Kidney epithelial cell (primary cell): ENCODE data around the gene CCDC88C. TPM values are rescaled to one million over a fixed set of nuclear protein-coding genes. Genes with fewer than 3 reads are reported as not detected.
A peak's percentile ranks its signal among the peaks of the same experiment; 100 is the strongest.

Experiments
- DNase-seq: peaks from one replicate; pipeline ENCODE4 v3.0.0-alpha.2; 2010; ENCODE audit warnings: low read depth
- H3K27me3 ChIP-seq: 2 replicates; pipeline ENCODE4 v1.6.0; 2011; ENCODE audit warnings: low read length; ENCODE audit not compliant: control insufficient read depth, insufficient read depth
- H3K36me3 ChIP-seq: 2 replicates; pipeline ENCODE4 v1.5.1; 2011; ENCODE audit warnings: low read length; ENCODE audit not compliant: control insufficient read depth, insufficient read depth
- H3K4me3 ChIP-seq: 2 replicates; pipeline ENCODE4 v1.5.1; 2011; ENCODE audit warnings: low read depth, mild to moderate bottlenecking, control low read depth, low read length
- CTCF ChIP-seq: IDR thresholded peaks from 2 replicates; pipeline ENCODE4 v1.5.1; 2011; ENCODE audit warnings: mild to moderate bottlenecking, moderate library complexity, low read length, control low read depth, inconsistent platforms; ENCODE audit not compliant: insufficient read depth, poor library complexity, severe bottlenecking
- total RNA-seq: library from RNA; depleted of rRNA; stranded (reverse); fragments of >200 nt; gene quantifications from 2 replicates; pipeline ENCODE4 v1.2.3, GENCODE V29; 2015

The CCDC88C gene
- total RNA-seq, 1 donor from 2014 or later: 22.4 TPM

DNA sequence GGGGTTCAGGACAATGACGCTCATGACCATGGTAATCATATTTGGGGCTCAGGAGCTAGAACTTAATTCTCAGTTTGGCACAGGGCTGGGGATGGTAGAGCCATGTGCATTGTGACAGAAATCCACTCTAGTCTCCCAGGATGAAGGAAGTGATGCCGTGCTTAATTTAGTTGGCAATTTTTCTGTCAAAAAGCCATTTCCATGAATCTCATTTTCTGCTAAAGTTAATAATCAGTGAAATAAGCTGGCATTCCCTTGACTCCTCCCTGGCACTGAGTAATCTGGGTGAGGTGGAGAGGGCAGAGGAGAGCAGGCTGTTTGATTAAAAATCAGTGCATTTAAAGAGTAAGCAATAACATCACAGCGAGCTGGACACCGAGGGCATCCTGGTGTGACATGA lies 128.2 kb downstream of the CCDC88C start:
- H3K27me3 ChIP-seq: no peaks in the 10 kb centered on the region
- DNase-seq: no peak
- no peaks in the 10 kb centered on the region for H3K36me3 ChIP-seq
- no peak for TF ChIP-seq CTCF
- H3K4me3 ChIP-seq: no peak overlapping the region

DNA sequence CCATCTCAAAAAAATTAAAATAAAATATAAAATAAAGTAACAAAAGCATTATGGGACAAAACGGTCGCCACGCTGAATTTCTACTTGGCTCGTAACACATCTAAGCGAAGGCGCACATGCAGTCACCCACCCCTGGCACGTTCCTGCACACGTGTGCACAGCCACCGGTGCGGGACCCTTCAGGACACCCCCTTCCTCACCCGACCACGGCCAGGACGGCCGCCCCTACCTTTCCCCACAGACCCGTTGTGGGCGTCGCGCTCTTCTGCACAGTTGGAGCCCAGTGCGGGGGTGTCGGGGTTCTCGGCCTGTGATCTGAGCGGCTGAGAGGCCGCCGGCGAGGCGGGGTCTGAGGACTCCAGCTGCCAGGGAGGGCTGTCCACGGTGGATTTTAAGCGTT lies 128.7 kb downstream of the CCDC88C start:
- Histone ChIP-seq H3K4me3 (no peak overlapping the region), H3K27me3 (no peaks in the 10 kb centered on the region), H3K36me3 (no peaks in the 10 kb centered on the region)
- TF ChIP-seq CTCF: no peak
- no peak for DNase-seq

- Histone ChIP-seq H3K4me3 (no peak overlapping the region), H3K36me3 (no peaks in the 10 kb centered on the region), H3K27me3 (no peaks in the 10 kb centered on the region)
- no peak for DNase-seq
- TF ChIP-seq CTCF: peak; percentile 87
These were observed 131.1 kb downstream of the CCDC88C start for GRCh38 chr14:91286530-91286937.

DNA sequence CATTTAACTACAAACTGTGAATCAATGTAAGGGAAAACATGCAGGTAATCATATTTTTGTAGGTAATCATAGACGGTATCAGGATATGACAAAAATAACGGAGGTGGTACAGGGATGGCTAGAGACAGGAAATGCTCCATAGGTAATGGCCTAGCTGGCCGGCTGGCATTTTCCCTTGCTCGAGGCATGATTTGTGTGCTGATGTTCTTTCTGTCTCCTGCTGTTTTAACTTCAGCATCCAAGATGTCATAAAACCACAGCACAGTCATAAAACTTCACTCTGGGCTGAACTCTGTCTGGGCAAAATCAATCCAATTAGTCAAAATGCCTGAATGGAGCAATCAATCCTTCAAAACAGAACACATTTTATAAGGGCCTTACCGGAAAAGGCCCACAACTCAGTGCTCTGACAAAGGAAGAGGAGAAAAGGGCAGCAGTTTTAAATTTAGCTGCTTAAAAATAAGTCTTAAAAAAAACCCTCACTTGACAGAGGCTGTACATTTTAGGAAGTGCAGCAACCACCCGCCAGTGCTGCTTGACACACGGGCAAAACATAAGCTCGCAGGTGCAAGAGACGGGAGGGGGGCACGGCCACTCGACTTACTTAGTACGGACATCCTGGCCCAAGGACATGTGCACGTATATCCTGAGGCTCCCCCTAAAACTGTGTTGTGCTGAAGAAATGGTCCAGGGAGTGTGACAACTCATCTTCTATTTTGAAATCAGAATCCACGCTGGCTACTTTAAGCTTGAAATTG lies 132.7 kb downstream of the CCDC88C start:
- no peak for DNase-seq
- no peak for TF ChIP-seq CTCF
- no peaks in the 10 kb centered on the region for H3K36me3 ChIP-seq
- no peak overlapping the region for H3K4me3 ChIP-seq
- H3K27me3 ChIP-seq: no peaks in the 10 kb centered on the region

- H3K4me3 ChIP-seq: no peak overlapping the region
- DNase-seq: peak; percentile 28
- H3K27me3 ChIP-seq: no peaks in the 10 kb centered on the region
- TF ChIP-seq CTCF: no peak
- no peaks in the 10 kb centered on the region for H3K36me3 ChIP-seq
These were observed 133.4 kb downstream of the CCDC88C start for GRCh38 chr14:91284146-91284790.
